Gastrocnemius medialis (tissue), 4 donors: ENCODE results near the gene DNAL1. TPM values are rescaled to one million over a fixed set of nuclear protein-coding genes. Genes with fewer than 3 reads are reported as not detected.

ENCODE experiments used
- ATAC-seq, 2 donors: fragments of 150-250 bp; one replicate each; pipeline ENCODE4 v1.9.1; 2016
- DNase-seq, 2 donors: peaks; one replicate each; pipeline ENCODE4 v3.0.0-alpha.2; 2019
- H3K27ac ChIP-seq, 4 donors: fragments of 200-600 bp; sonication (generic); 1 replicate in 1 of 4; 2 replicates in 3 of 4; pipeline ENCODE4 v1.5.1; 2016 to 2018; ENCODE audit warnings: mild to moderate bottlenecking in 2 of 4, moderate library complexity in 1 of 4
- H3K27me3 ChIP-seq, 3 donors: fragments of 200-600 bp; sonication (generic) in 2 of 3; 1 replicate in 1 of 3; 2 replicates in 2 of 3; pipeline versions ENCODE4 v1.5.1 to v1.6.0; 2016 to 2019; ENCODE audit warnings: mild to moderate bottlenecking in 1 of 3, moderate library complexity in 1 of 3
- H3K36me3 ChIP-seq, 2 donors: fragments of 200-600 bp; sonication (generic) in 1 of 2; one replicate each; pipeline ENCODE4 v1.5.1; 2017 to 2018
- H3K4me1 ChIP-seq, 2 donors: fragments of 200-600 bp; sonication (generic) in 1 of 2; one replicate each; pipeline ENCODE4 v1.5.1; 2016 to 2017; ENCODE audit warnings: mild to moderate bottlenecking in 2 of 2
- H3K4me3 ChIP-seq, 4 donors: fragments of 200-600 bp; sonication (generic) in 3 of 4; 1 replicate in 1 of 4; 2 replicates in 3 of 4; pipeline ENCODE4 v1.5.1; 2016 to 2019; ENCODE audit warnings: mild to moderate bottlenecking in 2 of 4
- H3K9me3 ChIP-seq, 3 donors: fragments of 200-600 bp; sonication (generic) in 2 of 3; 1 replicate in 1 of 3; 2 replicates in 2 of 3; pipeline ENCODE4 v1.5.1; 2016 to 2019
- POLR2A ChIP-seq, 2 donors: fragments of 450-650 bp; IDR thresholded peaks; one replicate each; pipeline ENCODE4 v1.6.1; 2017; ENCODE audit warnings: antibody characterized with exemption in 2 of 2, mild to moderate bottlenecking in 2 of 2, moderate library complexity in 2 of 2
- in situ Hi-C, 4 donors: fragments of 200-750 bp; cut with MboI; loops; one replicate each; pipeline versions ENCODE4 v1.15.0 to v1.8.0; 2017; ENCODE audit warnings: low sequenced_read_pairs in 4 of 4
- intact Hi-C: fragments of 100-400 bp; cut with DNase I; formaldehyde crosslinking; loops from one replicate; pipeline ENCODE4 v1.15.1; 2023; ENCODE audit warnings: low total_unique reads
- total RNA-seq, 4 donors: library from RNA; depleted of rRNA; stranded (reverse); fragments of >200 nt; gene quantifications; one replicate each; pipeline versions ENCODE4 v1.1.0 to v1.2.3, GENCODE V29; 2016
- TF ChIP-seq, protein P1 (sequence below), 5 experiments: fragments of 450-650 bp in 3 of 5; fragments of 200-600 bp in 2 of 5; sonication (generic) in 2 of 5; IDR thresholded peaks in 4 of 5; conservative IDR thresholded peaks in 1 of 5; 1 replicate in 4 of 5; 2 replicates in 1 of 5; pipeline ENCODE4 v1.5.1; 2016 to 2019; ENCODE audit warnings: antibody characterized with exemption in 5 of 5, mild to moderate bottlenecking in 3 of 5, moderate library complexity in 3 of 5

DNAL1 gene
- 1 to 10 TPM; 6.4 to 8.2 (median 7.7) TPM for total RNA-seq

DNA sequence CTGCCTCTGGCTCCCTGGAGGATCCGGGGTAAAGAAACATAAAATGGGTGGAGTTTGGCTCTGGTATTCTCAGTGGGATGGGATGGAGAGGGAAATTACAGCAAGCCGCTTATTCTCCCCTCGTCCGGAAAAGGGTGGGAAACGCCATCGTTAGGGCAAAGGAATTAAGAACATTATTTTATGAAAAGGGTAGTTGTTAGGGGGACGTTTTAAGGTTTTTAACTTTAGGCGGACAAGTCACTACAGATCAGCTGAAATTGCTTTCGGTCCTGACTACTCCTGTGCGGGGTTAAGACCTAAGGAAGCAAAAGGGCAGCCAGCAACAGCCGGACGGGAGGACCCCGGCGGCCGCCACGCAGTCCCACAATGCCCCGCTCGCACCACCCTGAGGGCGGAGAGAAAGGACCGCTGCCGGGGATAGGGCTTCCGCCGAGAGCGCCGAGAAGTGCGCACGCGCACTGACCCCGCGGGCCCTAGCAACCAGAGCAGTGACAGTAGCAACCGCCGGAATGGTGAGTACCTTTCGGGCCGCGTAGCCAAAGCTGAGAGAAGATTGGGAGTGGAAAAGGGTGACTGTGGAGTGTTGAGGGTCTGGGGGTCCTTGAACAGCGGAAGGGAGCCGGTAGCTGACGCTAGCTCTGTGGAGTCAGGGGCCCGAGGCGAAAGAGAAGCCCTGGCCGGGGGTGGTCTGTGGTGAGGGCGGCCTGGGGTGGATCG is at the start of gene DNAL1:
TSS of gene DNAL1 (plus strand) at position 456 of the 717 bp plus-strand sequence. CDS start at position 510, 54 bp downstream.
- TF ChIP-seq, protein P1, sequence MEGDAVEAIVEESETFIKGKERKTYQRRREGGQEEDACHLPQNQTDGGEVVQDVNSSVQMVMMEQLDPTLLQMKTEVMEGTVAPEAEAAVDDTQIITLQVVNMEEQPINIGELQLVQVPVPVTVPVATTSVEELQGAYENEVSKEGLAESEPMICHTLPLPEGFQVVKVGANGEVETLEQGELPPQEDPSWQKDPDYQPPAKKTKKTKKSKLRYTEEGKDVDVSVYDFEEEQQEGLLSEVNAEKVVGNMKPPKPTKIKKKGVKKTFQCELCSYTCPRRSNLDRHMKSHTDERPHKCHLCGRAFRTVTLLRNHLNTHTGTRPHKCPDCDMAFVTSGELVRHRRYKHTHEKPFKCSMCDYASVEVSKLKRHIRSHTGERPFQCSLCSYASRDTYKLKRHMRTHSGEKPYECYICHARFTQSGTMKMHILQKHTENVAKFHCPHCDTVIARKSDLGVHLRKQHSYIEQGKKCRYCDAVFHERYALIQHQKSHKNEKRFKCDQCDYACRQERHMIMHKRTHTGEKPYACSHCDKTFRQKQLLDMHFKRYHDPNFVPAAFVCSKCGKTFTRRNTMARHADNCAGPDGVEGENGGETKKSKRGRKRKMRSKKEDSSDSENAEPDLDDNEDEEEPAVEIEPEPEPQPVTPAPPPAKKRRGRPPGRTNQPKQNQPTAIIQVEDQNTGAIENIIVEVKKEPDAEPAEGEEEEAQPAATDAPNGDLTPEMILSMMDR (IDR thresholded peaks at IDR 0.05 in 4 of 5, conservative IDR thresholded peaks at IDR 0.05 in 1 of 5) = peak in 1 of 5 experiments; percentile 14
- peak; percentile 37 to 49 for TF ChIP-seq POLR2A (IDR thresholded peaks at IDR 0.05)
- intact Hi-C loops (loop anchor here (2.0 to 10.0 kb wide), 3 partner anchors 68 to 210 kb away; partner anchors contain the start of genes ACOT2 and PTGR2), in situ Hi-C loops (loop anchor here in 1 of 4 donors (10.0 kb wide), 1 partner anchor 70 kb away; the partner anchor contains the start of gene PNMA1)
- peak within 1 kb of the TSS; percentile 85 to 92 (median 92) for H3K4me3 ChIP-seq
- peak; percentile 97 to 99 for ATAC-seq
- peaks cover 11 to 17% of the 10 kb centered on the region in 2 donors for H3K4me1 ChIP-seq
- H3K27me3 ChIP-seq = no peaks in the 10 kb centered on the region
- DNase-seq = peak; percentile 79 to 90
- H3K9me3 ChIP-seq = no peaks in the 10 kb centered on the region
- H3K36me3 ChIP-seq = no peaks in the 10 kb centered on the region
- peak within 1 kb of the TSS; percentile 84 to 94 (median 89) for H3K27ac ChIP-seq

DNA sequence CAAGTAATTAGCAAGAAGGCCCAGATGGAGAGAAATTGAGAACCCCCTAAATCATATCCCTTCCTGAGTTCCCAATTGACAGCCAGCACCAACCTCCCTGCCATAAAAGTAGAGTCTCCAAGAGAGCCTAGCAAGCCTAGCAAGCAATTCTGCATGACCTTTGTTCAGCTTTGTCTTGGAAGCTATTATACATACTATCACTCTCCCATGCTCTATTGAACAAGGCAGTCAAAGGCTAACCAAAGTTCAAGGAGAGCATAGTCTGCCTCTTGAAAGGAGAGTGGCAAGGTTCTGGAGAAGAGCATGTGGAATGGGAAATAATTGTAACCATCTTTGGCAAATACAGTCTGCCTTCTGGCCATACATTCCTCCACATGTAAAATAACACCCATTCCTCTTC is 45.3 kb upstream of the DNAL1 start:
- Histone ChIP-seq H3K36me3 (no peaks in the 10 kb centered on the region), H3K9me3 (no peaks in the 10 kb centered on the region), H3K27ac (no peak overlapping the region), H3K27me3 (no peaks in the 10 kb centered on the region), H3K4me1 (no peaks in the 10 kb centered on the region), H3K4me3 (no peak overlapping the region)
- intact Hi-C loops = no loop called here
- no peak for TF ChIP-seq POLR2A (IDR thresholded peaks at IDR 0.05)
- TF ChIP-seq, protein P1 (IDR thresholded peaks at IDR 0.05 in 4 of 5, conservative IDR thresholded peaks at IDR 0.05 in 1 of 5) = no peak
- DNase-seq = no peak
- in situ Hi-C loops = no loop called here
- no peak for ATAC-seq

DNA sequence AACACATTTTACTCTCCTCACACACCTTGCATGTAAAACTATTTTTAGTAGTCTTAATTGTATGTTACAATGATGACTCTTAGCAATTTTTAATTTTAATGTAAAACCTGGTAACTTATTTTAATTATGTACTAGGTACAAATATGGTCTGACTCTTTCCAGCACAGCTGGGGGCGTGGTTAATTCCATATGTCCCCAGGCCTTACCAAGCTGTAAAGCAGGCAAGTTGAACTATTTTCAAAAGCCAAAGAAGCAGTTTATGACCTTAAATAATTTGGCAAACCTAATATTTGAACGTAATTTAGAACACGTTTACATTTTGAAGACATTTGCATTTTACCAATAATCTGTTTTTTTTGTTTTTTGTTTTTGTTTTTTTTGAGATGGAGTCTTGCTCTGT is 41.8 kb upstream of the DNAL1 start:
- DNase-seq (no peak), ATAC-seq (no peak)
- no peak overlapping the region for H3K27ac ChIP-seq
- H3K4me1 ChIP-seq = no peaks in the 10 kb centered on the region
- in situ Hi-C loops (no loop called here), intact Hi-C loops (no loop called here)
- H3K9me3 ChIP-seq = no peaks in the 10 kb centered on the region
- no peak overlapping the region for H3K4me3 ChIP-seq
- no peaks in the 10 kb centered on the region for H3K27me3 ChIP-seq
- TF ChIP-seq, protein P1 (IDR thresholded peaks at IDR 0.05 in 4 of 5, conservative IDR thresholded peaks at IDR 0.05 in 1 of 5) = no peak
- TF ChIP-seq POLR2A (IDR thresholded peaks at IDR 0.05) = no peak
- H3K36me3 ChIP-seq = no peaks in the 10 kb centered on the region

GRCh38 chr14:73606271-73606670 is 38.5 kb upstream of the DNAL1 start:
- intact Hi-C loops = no loop called here

More at GRCh38 chr14:73606271-73606670, 38.5 kb upstream of the DNAL1 start:
- no peak for ATAC-seq
- H3K4me3 ChIP-seq = no peak overlapping the region
- no peaks in the 10 kb centered on the region for H3K9me3 ChIP-seq
- DNase-seq = no peak
- TF ChIP-seq POLR2A (IDR thresholded peaks at IDR 0.05) = no peak
- TF ChIP-seq, protein P1 (IDR thresholded peaks at IDR 0.05 in 4 of 5, conservative IDR thresholded peaks at IDR 0.05 in 1 of 5) = no peak
- in situ Hi-C loops = no loop called here
- no peaks in the 10 kb centered on the region for H3K27me3 ChIP-seq
- H3K36me3 ChIP-seq = no peaks in the 10 kb centered on the region
- H3K4me1 ChIP-seq = no peaks in the 10 kb centered on the region
- no peak overlapping the region for H3K27ac ChIP-seq
